HG03457 (cell line): Measurements from ENCODE around the gene TMCC1.
"Not testable (repeated sequence)": the region's sequence is repeated elsewhere in the genome, so short reads cannot be mapped to it uniquely, and the experiment has no call there.

Experiments
- ATAC-seq: cut with Tn5 transposase; IDR thresholded peaks from one replicate; pipeline ENCODE4 v1.9.1; 2021; ENCODE audit warnings: moderate number of reproducible peaks; ENCODE audit not compliant: unreplicated experiment

TMCC1 gene

DNA sequence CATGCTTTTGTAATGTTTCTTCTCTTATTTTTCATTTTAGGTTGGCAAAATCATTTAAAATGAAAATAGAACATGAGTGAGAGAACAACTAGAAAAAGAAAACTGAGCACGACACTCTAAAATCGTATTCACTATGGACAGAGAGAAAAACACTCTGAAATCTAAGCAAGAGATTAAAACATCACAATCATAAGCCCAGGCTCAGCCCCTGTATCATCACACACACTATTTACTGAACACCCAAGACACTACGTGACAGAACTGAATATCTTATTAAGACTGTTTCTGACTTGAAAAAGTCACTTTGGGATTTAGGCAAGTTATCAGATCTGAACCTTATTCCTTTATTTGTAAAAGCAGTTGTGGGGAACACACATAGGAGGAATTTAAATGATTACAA is 204.5 kb downstream of the TMCC1 start:
- ATAC-seq, result no peak

DNA sequence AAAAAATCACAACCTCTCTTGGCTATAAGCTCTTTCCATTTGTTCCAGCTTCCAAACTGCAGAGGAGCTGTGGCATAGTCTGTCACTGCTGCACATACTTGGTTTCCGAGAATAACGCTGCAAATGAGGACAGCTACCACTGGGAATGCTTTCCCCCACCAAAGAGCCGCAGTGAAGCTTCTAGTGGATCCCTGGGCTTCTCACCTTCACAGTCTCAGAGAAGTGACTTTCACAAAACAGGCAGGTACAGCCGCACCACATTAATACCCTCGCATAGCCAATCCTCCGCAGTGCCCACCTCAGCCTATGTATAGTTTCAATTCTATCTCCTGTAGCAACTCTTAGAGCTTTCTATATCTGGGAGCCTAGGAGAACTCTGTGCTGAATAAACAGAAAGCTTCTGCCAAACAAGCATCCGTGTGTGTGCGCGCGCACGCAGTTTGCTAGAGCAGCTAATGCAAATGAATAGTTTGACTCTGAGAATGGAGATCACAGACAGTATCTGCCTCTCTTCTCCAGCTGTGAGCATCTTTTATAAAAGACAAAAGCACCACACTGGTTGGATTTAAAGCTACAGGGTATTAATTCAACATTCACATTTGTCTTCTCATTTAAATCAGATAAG is 205.1 kb downstream of the TMCC1 start:
- ATAC-seq, result no peak

DNA sequence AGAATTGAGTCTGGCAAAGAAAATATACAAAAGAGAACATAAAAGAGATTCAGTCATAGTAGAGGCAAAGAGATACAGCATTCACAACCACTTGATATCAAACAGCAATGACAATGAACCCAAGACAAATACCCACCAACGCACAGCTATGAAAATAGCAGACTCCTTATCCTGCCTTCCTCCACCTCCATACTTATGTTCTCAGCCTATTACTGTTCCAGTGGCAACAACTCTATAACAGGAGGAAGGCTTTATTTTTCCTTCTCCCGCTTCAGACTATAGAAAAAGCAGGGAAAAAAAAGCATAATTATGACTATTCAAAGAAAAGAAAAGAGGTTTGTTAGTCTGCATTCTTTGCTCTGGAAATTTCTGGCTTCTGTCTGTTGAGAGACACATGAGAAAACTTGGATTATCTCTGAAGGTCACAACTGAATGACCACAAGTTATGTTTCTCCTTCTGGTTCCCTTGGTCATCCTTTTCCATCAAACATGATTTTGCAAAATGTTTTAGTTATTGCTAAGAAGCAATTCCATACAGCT is 205.9 kb downstream of the TMCC1 start:
- ATAC-seq, result no peak

DNA sequence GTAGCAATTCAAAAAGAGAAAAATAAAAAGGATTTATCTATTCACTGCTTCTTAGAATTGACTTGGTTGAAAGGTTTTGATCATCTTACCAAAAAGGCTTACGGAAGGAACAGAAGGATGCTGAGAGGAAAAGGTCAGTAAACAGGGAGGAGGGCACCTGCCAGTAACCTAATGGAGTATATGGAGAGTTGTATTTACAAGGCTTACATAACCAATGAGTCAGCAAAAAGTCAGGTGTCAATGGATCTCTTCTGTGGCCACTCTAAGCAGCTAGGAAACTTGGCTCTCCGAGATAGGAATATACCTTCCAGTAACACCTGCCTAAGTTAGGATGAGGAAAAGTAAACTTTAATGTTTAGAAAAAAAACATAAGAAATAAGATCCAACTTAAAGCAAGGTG is 206.6 kb downstream of the TMCC1 start:
- ATAC-seq, result no peak

DNA sequence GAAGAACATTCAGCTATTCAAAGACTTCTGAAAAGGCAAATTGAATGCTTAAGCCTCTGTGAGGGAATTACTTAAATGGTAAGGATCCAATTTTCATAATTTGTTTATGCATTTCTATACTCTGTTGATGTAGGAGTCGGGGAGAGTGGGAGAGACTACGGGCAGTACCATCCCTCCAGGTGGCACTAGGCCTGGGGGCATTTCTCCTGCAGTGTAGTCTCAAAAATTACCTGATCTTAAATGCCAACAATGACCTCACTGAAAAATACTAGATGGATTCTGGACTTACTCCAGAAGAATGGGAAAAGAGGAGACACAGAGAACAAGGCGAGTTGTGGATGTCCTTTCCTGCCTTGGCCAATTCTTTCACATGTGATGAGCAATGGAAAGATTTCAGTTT is 209.2 kb downstream of the TMCC1 start:
- ATAC-seq, result no peak

DNA sequence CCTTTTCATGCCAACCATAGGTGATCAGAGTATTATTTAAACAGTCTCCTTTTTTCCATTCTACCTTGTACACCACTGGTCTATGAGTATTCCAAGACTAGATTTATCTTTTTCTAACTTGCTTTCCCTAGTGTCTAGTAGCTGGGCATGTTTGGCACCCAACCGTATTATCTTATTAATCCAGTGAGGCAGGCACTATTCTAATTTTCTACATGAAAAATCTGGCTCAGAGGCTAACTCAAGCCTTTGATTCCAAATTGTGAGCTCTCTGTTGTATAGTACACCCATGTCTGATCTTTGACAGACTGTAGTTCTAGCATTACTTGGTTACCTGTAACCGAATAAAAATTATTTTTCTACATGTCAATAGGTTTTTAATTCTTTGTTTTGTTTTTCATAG is 210.3 kb downstream of the TMCC1 start:
- no peak for ATAC-seq

DNA sequence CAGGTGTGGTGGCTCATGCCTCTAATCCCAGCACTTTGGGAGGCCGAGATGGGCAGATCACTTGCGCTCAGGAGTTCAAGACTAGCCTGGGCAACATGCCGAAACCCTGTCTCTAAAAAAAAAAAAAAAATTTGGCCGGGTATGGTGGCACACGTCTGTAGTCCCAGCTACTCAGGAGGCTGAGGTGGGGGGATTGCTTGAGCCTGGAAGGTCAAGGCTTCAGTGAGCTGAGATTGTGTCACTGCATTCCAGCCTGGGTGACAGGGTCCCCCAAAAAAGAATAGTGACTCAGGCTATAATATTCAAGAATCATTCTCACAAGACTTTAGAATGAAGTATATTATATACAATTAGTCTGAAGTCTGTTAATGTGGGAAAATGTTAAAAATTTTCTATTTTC is 216.5 kb downstream of the TMCC1 start:
- no peak for ATAC-seq

DNA sequence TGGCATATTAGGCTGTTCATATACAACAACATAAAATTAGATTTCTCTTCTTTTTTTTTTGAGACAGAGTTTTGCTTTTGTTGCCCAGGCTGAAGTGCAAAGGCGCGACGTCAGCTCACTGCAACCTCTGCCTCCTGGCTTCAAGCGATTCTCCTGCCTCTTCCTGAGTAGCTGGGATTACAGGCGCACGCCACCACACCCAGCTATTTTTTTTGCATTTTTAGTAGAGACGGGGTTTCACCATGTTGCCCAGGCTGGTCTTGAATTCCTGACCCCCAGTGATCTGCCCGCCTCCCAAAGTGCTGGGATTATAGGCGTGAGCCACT is 218.8 kb downstream of the TMCC1 start:
- not testable (repeated sequence) for ATAC-seq

DNA sequence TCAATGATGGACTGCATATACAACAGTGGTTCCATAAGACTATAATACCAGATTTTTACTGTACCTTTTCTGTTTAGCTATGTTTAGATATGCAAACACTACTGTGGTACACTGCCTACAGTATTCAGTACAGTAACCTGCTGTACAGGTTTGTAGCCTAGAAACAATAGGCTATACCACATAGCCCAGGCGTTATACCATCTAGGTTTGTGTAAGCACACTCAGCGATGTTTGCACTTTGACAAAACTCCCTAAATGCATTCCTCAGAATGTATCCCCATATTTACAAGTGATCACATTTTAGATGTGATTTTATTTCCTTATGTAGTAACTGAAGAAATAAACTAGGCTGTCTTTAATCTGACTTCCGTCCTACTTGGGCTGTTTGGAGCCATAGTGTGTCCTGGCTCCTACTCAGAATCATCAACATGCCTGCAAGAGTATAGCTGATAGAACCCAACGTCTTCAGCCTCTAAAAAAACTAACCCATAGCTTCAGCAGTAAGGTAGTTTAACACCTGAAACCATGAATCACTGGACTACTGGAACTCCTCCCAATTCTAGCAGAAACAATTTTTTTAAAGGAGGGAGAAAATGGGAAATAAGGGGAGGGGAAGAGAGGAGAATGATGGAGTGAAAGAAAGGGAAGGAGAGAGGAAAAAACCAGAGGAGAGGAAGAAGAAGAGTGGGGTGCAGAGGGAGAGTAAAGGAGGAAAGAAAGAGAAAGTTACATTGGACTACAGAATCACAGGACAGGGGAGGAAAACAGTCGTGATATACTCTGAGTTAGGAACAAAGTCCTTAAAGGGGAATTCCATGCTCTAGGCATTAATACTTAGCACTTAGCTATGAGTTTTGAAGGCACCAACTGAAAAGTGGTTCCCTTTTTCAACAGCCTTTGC is 219.4 kb downstream of the TMCC1 start:
- ATAC-seq, result no peak

DNA sequence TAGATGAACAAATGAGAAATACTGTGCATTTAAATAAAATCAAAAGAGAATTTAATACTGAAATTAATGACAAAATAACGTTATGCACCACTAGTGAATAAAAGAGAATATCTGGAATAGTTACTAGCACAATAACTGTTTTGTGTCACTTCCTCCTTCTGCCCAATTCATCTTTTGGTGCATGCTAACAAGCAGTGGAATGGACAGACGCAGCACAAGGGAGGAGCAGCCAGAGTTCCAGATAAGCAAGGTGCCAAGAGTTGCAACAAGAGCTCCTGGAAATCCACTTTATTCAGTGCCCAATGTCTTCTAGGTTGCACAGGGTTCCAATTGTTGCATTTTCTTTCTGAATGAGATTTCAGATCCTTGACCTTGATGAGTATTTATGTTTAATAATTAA is 220.5 kb downstream of the TMCC1 start:
- ATAC-seq, result no peak

DNA sequence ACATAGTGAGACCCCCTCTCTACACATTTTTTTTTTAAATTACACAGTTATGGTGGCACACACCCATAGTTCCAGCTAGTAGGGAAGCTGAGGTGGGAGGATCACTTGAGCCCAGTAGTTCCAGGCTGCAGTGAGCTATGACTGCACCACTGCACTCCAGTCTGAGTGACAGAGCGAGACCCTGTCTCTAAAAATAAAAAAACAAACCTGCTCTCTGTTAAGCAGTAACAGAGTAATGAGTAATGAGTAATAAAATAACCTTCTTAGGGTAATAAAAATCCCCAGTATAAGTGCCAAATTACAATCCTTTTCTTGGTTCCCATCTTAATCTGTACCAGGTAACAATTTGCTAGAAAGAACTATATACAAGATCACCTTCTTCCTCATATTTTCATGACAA is 221.1 kb downstream of the TMCC1 start:
- no peak for ATAC-seq

DNA sequence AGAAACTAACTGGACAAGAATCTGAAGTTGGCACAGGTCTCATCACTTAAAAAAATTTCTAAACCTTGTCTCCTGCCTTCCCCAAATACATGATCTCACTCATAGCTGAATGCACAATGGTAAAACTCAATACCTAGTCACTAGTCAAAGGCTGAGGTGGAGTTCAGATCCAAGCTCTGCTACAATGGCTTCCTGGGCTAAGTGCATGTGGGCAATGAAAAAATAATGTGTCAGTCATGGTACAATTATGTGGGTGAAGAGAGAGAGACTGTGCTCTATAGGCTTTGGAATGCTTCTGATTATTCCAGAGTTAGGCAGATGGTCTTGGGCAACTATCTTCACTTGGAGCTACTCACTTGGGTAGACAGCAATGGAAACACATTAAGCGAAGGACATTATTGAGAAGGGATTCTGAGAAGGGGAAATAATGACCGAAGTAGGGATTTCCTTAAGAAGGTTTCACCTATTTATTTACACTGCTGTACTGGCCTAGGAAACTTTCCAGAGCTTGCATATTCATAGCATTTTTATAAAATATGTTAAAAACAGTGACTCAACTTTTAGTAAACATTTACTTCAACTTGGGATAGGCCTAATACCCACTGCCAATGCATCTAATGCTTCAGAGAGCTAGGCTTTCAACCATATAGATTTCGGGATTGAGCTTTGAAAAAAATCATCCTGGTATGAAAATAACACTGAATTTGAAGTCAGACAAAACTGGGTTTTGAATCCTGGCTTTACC is 228.3 kb downstream of the TMCC1 start:
- ATAC-seq, result no peak

DNA sequence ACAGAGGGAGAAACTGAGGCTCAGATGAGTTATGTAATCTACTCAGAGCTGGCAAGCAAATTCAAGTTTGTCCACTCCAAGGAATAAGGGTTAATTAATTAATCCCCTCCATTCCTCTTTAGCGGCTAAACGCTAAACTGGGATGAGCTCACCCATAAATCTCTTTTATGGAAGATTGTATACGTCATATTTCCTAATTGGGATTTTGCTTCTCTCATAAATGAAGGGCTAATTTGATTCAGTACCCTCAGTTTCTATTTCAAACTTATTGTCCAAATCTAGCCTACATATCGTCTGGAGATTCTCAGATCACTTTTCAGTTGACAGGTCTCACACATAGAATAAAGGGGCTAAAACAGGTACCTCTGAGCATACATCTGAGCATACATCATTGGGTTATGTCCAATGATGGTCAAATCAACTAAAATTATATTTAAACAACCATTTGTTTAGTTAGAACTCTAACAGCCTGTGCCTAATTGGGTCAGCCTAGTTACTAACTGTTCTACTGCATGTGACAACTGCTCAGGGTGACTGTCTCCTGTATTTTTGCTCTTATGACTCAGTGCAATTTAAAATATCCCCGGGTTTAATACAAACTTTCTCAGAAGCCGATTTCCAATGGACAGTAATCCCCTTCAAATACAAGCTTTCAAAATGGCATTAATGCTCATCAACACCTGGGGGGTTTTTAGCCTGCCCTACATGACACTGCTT is 229.4 kb downstream of the TMCC1 start:
- ATAC-seq, result no peak

DNA sequence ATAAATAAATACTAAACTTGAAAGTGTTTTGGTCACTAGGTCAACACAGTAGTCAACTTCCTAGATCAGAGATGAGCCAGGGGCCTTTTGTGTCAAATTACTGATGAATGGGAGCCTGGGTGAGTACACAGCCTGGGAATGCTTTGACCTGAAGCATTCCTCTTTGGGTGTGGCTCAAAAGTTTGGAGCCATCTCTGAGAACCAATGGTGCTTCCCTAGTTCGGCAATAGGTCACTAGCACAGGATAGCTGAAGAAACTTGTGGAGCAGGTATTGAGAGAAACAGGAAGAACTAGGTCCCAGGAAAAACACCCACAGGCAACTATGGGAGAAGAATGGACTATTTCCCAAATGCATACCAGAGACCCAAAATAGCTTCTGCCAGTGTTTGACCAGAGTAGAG is 230.5 kb downstream of the TMCC1 start:
- no peak for ATAC-seq

DNA sequence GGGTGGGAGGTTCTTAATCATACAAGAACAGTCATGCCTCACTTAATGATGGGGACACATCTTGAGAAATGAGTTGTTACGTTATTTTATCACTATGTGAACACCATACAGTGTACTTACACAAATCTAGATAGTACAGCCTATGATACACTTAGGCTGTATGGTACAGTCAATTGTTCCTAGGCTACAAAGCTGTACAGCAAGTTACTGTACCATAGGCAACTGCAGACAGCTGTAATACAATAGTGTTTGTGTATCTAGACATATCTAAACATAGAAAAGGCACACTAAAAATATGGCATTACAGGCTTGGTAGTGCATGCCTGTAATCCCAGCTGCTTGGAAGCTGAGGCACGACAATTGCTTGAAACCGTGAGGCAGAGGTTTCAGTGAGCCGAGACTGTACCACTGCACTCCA is 231.3 kb downstream of the TMCC1 start:
- ATAC-seq, result no peak

DNA sequence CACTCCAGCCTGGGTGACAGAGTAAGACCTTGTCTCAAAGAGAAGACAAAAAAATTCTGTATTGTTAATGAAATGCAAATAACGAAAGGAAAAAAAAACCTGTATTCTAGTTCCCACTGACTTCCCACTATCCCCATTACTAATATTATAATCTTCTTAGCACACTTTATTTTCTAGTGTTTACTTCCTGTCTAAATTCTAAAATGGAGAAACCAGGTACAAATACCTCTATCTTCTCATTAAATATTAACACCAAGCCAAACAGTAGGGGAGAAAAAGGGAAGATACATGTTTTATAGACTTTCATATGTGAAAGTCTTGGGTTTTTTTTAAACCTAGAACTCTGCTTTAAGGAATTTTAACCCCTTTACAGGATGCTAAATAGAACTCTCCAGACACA is 231.7 kb downstream of the TMCC1 start:
- no peak for ATAC-seq

DNA sequence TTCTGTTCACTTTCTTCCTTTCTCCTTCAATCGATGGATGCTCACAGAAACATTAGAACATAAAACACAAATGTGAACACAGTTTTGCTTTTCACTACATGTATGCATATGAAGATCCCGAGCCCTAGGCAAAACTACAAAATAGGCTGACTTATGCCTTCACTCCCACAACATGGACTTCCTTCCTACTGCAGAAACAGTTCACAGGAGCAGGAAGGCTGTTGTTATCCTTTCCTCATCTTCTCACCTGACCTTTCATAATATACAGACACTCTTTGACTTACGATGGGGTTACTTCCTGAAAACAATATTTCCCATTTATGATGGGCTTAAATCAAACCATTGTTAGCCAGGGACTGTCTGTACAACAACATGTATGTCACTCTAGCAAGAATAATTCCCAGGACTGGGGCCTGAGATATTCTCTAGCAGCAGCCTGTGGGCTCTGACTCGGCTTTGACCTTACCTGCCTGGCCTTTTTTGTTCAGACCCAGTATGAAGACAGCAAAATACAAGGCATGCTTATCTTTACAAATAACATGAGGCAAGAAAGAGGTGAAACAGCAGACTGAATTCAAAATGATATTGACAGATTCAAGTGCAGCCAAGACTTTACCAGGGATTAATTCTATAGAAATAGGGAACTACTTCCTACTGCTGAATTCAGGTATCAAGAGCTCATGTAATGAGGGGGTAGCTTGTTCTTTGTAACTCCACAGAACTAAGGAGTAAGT is 235.2 kb downstream of the TMCC1 start:
- ATAC-seq, result no peak

DNA sequence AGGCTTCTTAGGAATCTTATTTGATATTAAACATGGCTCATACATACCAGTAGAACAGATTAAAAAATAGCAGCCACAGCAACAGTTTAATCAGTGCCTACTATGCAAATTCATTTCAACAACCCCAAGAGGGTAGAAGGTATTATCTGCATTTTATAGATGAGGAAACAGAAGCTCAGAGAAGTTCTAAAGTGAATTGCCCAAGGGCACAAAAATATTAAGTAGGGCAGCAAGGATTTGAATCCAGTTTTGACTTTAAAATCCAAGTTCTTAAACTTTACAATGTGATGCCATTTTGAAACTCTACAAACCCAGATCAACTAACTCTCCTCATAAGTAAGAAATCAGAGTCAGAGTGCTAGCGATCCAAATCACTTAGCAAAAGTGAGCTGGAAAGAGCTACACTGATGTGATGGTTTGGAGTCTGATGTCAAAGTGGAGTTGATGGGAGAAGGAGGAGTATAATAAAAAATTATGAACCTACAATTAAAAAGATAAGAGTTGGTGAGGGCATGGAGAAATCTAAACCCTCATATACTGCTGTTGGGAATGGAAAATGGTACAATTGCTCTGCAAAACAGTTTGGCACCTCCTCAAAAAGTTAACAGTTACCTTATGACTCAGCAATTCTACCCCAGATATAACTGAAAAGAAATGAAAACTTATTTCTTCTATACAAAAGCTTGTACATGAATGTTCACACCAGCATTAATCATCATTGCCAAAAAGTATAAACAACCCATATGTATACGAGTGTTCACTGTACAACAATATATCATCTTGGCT is 236.1 kb downstream of the TMCC1 start:
- ATAC-seq, result no peak

DNA sequence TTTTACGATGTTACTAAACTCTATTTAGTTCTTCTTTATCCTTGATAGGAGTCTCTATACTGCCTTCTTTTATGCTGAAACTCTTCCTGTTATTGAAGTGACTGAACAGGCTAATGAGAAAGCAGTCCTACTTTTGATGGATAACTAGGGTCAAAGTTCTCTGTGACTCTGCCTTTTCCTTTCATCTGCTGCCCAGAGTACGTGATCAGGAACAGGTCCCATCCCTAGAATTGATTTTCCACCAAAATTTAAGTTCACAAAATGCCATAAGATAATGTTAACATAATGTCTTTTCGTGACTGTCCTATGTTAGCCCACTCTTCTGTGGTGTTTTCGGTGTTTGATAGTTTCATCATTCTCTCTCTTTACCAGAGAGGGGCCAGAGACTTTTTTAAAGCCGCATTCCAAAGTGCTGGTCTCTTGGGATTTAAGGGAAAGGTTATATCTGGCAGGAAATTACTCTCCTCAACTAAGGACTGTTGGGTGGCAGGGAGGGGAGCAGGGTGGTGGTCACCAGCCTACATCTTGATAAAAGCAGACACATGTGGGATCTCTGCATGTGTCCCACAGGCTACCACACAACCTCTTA is 236.8 kb downstream of the TMCC1 start:
- no peak for ATAC-seq
